Activated CD4-positive, alpha-beta T cell treated with anti-CD3 and anti-CD28 coated beads, Interleukin-2, amount 50 U/mL, for 24 hours (primary cell): ENCODE data around the gene HCFC1.

Source experiments
- DNase-seq, 2 donors: peaks; one replicate each; pipeline ENCODE4 v3.0.0-alpha.2; 2020; ENCODE audit warnings: low read depth in 1 of 2, low spot score in 1 of 2

Gene HCFC1

DNA sequence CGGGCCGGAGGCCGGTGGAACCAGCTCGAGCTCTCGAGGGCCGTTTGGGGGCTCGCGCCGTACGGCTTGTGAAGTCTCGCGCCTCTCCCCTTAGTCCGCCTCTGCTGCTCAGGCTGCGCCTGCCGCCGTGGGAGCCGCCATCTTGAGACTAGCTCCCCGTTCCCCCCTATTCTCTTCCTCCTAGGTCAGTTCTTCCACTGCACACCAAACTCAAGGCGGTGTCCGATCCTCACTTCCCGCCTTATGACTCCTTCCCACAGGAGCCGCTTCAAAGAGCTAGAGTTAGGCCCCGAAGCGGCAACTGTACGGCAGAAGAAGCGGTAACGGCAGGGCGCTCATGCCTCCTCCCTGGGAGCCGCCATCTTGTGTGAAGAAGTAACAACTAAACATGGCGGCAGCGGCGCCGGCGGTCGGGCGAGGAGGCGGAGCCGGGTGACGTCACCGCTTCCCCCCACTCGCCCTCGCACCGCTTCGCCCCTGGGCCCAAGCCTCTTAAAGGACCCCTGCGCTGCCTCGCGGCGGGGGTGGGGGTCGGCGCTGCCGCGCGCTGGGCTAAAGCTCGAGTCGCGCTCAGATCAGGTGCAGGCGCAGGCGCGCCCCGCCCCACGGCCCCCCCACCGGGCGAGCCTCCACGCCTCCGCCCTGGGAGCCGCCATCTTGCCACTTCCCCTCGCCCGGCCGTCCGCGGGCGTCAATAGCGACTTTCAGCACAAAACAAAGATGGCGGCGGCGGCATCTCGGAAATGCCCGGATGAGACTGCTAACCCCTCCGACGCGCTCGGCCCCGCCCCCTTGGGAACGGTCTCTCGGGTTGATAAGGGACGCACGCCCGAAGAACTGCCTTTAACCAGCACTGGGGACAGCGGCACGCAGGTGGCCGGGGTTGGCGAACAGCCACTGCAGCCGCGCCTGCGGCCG, at the start of gene HCFC1:
Gene HCFC1, minus strand, starts transcription at position 369 of the 918 bp plus-strand sequence. CDS start 978 bp downstream, outside the sequence.
- peak; percentile 77 to 83 for DNase-seq

GRCh38 chrX:154021131-154021611, 49.6 kb upstream of the HCFC1 start:
- DNase-seq: no peak

GRCh38 chrX:154020536-154021115, 49.0 kb upstream of the HCFC1 start:
- no peak for DNase-seq

GRCh38 chrX:154019633-154020528, 48.3 kb upstream of the HCFC1 start, which contains the start of gene IRAK1:
TSS of gene IRAK1 (minus strand) at chrX:154019902. CDS start at chrX:154019812, 90 bp downstream.
- peak in 1 of 2 donors; percentile 32 for DNase-seq

DNA sequence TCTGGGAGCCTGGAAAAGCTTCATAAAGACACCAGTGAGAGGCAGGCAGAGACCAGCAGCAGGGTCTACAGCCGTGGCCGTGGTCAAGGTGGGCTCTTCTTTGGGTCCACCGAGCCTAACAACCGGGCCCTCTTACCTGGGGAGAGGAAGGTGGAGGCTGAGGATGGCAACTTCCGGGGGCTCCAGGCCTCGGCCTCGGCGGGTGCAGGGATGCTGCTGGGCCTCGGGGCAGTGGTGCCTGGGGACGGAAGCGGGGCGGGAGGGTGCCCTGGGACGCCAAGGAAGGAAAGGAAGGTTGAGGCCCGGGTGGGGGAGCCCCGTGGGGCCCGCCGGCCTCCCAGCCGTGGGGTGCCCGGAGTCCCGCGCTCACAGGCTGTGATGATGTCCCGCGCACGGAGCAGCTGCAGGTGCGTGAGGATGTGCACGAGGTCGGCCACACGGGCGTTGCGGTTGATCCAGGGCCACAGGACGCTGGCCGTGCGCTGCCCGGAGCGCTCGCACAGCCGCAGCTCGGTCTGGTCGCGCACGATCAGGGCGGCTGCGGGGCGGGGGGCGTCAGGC, 47.5 kb upstream of the HCFC1 start:
- DNase-seq: no peak

GRCh38 chrX:154018518-154019060, 47.0 kb upstream of the HCFC1 start:
- DNase-seq: no peak

DNA sequence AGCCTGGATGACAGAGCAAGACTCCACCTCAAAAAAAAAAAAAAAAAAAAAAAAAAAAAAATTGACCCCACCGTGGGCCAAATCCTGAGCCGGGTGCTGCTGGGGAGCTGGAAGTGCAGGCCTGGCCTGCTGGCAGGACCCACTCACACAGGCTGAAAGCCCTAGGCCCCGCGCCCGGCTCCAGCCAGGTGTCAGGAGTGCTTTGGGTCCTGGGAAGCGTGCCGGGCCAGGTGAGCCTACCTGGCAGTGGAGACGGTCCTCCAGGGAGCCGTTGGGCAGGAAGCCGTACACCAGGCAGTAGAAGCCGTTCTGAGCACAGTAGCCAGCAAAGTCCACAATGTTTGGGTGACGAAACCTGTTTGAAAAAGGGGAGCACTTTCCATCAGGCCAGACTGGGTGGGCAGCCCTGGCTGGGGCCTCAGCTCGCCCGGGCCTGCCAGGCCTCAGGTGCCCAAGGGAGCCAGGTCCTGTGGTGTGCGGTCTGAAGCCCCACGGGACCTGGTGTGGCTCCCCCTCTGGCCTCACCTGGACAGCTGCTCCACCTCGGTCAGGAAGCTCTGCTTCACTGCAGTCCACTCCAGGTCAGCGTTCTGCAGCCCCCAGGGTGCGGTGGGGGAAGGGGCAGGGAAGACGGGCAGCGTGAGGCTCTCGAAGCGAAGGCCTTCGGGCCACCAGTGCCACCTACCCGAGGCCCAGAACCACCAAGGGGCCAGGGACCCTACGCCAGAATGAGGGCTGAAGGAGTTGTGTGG, 46.3 kb upstream of the HCFC1 start:
- no peak for DNase-seq

GRCh38 chrX:154016366-154017076, 44.9 kb upstream of the HCFC1 start:
- DNase-seq: no peak

DNA sequence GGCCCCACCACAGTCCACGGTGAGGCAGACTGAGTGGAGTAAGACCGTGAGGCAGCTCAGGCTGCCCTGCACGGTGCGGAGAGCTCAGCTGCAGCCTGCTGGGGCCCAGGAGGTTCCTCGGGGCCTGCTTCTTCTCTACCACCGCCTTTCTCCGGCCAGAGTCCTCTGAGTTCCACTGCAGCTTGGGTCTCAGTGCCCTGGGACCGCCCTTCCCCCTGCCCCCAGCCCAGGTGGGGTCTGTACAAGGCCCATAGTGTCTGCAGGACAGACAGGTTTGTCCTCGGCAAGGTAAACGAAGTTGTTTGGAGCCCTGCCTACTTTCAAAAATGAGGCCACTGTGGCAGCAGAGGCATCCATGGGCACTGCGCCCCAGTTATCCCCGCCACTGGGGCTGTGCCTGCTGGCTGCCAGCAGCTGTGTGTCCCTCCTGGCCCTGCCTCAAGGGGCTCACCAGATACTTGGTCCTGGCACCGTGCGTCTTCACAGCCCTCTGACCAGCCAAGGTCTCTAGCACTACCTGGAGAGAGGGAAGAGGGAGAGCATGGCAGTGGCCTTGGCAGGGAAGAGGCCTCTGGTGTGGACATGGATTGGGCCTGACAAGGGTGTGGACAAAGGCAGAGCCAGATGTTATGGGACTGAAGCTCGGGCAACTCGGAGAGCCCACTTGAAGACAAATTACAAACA, 44.1 kb upstream of the HCFC1 start:
- no peak for DNase-seq

DNA sequence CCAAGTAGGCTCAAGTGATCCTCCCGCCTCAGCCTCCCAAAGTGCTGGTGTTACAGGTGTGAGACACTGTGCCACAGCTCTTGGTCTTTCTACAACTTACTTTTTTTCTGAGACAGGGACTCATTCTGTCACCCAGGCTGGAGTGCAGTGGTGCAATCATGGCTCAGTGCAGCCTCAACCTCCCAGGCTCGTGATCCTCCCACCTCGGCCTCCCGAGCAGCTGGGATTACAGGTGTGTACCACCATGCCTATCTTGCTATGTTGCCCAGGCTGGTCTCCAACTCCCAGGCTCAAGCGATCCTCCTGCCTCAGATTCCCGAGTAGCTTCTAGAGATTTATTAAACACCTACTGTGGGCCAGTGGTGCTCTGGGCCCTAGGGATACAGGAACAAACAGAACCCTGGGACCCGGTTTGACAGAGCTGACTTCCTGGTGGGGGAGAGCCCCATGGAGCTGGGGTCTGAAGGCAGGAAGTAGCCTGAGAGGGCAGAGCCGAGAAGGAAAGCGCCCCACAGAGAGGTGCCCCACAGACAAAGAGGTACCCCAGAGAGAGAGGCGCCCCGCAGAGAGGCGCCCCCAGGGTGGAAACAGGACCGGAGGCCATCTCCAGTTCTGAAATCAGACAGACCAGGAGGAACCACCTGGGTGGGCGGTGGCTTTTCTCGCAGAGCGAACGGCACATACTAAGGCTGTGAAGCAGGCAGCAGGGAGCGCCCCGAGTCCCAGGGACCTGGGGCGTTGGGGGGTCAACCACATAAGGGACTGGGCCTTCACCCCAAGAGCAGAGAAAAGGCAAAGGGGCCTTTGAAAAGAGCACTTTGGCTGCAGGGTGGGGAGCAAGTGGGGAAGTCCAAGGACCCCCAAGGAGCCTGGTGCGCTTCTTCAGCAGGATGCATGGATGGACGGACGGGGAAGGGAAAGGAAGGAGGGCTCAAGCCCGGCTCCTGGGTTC, 43.1 kb upstream of the HCFC1 start:
- no peak for DNase-seq

DNA sequence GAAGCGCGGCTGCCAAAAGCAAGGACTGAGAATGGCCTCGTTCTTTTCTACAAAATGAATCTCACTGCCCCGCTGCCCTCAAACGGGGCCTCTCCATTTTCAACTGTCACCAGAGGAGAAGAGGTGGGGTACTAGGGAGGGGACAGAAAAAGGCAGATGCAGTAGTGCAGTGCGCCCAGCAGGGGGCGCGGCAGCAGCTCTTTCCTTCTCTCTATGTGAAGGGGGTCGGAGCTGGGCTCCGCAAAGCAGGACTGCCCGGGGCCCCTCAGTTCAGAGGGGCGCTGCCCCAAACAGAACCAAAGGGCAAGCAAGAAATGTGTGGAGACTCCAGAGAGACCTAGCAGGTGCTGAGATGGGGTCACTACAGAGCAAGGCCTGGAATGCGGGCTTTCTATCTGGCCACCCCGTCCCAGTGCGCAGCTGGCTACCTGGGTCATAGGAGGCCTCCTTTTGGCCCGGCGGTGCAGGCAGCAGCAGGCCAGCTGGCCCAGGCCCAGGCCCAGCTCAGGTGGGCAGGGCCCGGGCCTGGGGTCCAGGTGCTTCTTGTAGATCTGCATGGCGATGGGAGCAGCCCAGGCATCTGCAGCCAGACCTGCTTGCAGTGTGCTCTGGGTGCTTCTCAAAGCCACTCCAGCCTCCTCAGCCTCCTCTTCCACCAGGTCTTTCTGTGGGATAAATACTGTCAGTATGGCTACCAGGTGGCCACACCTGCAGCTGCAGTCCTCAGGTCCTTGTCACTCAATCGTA, 42.2 kb upstream of the HCFC1 start:
- peak in 1 of 2 donors; percentile 28 for DNase-seq

DNA sequence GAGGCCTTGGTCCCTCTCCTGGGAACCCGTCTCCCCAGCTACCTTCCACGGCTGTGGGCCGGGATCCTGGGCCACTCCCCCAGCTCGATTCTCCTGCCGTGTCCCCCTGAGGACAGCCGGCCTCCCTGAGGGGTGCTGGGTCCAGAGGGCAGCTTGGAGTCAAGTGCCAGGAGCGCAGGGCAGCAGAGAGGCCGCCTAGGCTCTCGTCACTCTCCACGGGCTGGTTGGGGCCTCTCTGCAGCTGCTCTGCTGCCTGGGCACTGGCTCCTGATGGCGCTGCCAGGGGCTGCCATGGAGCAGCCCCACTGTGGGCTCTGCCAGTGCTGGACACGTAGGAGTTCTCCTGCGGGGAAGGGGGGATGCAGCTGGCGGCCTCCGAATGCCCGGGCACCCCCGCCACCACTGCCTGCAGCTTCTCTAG, 41.4 kb upstream of the HCFC1 start:
- no peak for DNase-seq

DNA sequence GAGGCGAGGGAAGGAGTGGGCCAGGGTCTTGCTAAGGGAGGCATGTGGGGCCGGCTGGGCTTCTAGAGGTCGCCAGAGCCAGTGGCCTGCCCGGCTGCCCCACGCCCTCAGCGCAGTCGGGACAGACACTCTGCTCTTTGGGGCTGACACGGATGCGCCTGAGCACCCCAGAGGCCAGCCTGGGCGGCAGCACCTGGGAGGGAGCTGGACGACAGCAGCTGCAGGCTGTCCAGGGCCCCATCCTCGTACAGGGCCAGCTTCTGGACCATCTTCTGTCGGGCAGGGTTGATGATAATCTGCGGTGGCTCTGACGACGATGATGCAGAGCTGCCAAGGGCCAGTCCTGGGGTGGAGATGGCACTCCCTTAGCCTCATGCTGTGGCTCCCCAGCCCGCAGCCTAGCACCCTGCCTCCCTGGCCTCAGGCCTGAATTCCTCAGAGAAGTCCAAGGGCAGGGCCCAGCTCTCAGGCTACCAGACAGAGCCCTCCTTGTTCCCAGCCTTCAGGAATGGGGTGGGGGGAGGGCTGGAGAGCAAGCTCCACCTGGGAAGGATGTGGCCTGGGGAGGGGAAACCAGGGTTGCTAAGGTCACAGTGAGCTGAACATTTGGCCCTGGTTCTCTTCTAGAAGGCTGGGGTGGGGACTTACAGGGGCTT, 40.8 kb upstream of the HCFC1 start:
- DNase-seq: no peak

GRCh38 chrX:154011376-154012335, 40.0 kb upstream of the HCFC1 start:
- no peak for DNase-seq
